Right ventricle myocardium inferior (tissue), 1 donor: Measurements from ENCODE around the gene PCNX3. TPM values are rescaled to one million over a fixed set of nuclear protein-coding genes. Genes with fewer than 3 reads are reported as not detected.
A peak's percentile ranks its signal among the peaks of the same experiment; 100 is the strongest.

ENCODE experiments used
- ATAC-seq: fragments of 200-7000 bp; cut with Tn5 transposase; one replicate; pipeline ENCODE4 v1.9.1; 2020; ENCODE audit warnings: mild to moderate bottlenecking, moderate library complexity
- DNase-seq: peaks from one replicate; pipeline ENCODE4 v3.0.0; 2021; ENCODE audit errors: missing footprints
- intact Hi-C: fragments of 100-400 bp; cut with DNase I; formaldehyde crosslinking; loops from one replicate; pipeline ENCODE4 v1.11.0; 2022
- total RNA-seq: library from RNA; stranded (reverse); fragmentation: NEBNext Ultra II Directional; extraction: Animal tissue kit (Norgen Biotek cat#: 25700); gene quantifications from one replicate; pipeline ENCODE4 v1.2.1, GENCODE V29; 2021
- donor health status: DM: no; HTN: yes; CAD: no; lungs with severe emphysema.

The PCNX3 gene
- total RNA-seq, 1 donor from 2014 or later: 12.4 TPM

- intact Hi-C loops: no loop called here
- ATAC-seq (peak; percentile 40), DNase-seq (peak; percentile 69)
These were observed 21.8 kb upstream of the PCNX3 start for GRCh38 chr11:65593518-65594414.

DNA sequence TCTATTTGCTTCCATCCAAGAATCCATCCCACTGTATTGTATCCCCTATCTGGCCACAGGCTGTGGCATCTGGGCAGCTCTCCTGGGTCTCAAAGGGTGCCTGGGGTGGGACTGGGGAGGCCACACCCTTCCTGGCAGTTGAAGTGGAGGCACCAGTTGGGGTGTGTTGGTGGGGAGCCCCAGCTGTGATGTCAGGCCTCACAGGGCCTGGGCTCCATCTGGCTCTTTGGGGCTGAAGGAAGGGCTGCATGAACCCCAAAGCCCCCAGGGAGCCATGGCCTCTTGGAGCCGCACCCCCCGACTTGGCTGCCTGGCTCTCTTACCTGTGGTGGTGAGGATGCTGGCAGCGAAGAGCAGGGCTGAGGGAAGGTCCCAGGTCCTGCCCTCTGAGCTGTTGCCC, 20.4 kb upstream of the PCNX3 start:
- DNase-seq (peak; percentile 9), ATAC-seq (no peak)
- intact Hi-C loops: no loop called here

GRCh38 chr11:65595543-65596281, 19.9 kb upstream of the PCNX3 start, which contains the start of gene KCNK7:
Gene KCNK7, minus strand, starts transcription at chr11:65595800. Its CDS starts 28 bp downstream, at chr11:65595772.
- ATAC-seq (no peak), DNase-seq (peak; percentile 62)
- intact Hi-C loops: no loop called here

GRCh38 chr11:65596520-65596919, 19.1 kb upstream of the PCNX3 start:
- intact Hi-C loops: no loop called here
- ATAC-seq (no peak), DNase-seq (peak; percentile 5)

- intact Hi-C loops: no loop called here
- ATAC-seq: no peak
- DNase-seq: peak; percentile 37
These were observed 17.3 kb upstream of the PCNX3 start for GRCh38 chr11:65598258-65598699.

DNA sequence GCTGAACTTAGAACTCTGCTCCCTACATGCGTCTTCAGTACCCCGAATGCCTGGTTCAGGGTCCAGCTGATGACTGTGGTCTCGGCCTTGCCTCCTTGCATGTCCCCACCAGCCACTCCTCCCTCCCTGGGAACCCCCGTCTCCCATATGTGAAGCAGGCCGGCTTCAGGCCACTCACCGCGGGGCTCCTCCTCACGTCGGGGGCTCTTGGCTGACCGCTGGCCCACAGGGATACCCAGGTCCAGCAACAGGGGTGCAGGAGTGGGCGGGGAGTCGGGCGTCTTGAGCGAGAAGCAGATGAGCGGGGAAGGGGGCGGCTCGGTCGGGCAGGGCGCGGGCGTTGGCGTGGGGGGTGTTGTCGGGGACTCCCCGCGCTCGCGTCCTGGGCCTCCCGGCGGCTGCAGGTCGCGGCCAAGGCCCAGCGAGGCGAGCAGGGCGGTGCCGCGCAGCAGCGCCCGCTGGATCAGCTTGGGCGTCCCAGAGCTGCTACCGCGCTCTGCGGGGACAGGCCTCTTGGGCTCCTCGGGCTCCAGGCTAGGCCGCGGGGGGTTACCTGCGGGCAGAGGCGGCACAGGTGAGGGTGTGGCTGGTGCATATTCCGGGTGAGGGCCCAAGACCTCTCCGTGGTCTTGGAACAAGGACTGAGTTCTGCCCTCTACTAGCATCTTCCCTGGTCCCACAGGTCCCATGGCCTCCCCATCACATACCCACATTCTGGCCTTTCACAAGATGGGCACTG, 16.2 kb upstream of the PCNX3 start:
- DNase-seq: peak; percentile 41
- ATAC-seq: no peak
- intact Hi-C loops: no loop called here

GRCh38 chr11:65599955-65600246, 15.7 kb upstream of the PCNX3 start:
- ATAC-seq (no peak), DNase-seq (no peak)
- intact Hi-C loops: no loop called here

GRCh38 chr11:65604258-65604657, 11.3 kb upstream of the PCNX3 start:
- ATAC-seq: no peak
- intact Hi-C loops: no loop called here
- DNase-seq: peak; percentile 50

DNA sequence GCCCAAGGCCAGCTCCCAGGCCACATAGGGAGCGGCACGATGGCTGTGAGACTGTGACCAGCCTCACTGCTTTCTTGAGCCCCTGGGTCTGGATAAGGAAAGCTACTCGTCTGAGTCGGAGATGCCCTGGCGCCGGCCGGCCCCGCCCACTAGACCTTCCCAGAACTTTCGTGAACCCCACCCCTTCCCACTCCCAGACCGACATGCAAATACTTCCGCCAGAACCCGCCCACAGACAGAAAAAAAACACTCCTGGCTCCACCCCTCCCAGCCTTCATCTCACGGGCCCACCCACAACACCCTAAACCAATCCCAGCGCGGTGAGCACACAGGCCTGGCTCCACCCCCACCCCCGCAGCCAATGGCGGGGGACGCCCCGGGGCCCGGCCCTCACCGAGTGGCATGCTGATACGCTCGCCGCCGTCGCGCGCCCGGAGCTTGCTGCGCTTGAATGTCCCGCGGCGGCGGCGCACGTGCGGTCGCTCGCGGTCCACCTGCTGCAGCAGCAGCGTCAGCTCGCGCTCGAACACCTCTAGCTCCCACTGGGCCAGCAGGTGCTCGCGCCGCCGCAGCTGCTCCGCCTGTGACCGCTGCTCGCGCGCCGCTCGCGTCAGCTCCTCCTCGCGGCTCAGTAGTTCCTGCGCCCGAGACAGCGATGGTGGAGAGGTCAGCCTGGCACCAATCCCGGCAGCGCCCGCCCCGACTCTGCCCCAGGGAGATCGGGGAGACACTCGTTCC, 8.5 kb upstream of the PCNX3 start:
- intact Hi-C loops: no loop called here
- peak; percentile 95 for DNase-seq
- peak; percentile 98 for ATAC-seq

DNA sequence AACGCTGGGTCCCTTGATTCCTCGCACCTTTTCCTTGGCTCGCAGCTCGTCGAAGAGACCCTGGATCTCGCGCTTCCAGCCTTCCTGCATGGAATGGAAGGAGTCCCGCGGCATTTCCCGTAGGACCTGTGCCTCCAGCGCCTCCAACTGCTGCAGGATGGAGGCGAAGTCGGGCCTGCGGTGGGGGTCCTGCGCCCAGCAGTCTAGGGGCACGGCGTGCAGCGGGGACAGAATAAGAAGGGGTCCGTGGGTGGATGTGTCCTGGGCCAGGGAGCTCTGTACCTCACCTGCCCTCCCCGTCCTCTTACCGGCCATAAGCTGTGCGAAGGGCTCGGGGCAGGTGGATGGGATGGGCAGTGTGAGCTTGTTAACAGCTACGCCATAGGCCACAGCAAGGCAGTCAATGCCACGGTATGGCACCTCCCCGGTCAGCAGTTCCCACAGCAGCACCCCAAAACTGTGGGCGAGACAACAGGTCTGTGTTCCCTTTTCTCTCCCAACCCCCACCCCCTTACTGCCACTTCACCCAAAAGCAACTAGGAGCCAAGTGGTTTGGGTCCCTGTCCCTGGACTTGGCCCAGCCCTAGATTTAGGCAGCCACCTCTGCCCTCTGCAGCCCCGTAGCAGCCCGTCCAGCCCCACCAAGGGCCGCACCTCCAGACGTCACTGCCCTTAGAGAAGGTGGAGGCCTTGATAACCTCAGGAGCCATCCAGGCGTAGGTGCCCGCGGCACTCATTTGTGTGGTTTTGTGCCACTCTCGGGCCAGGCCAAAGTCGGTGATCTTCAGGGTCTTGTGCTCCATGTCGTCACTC, 7.8 kb upstream of the PCNX3 start:
- ATAC-seq (no peak), DNase-seq (no peak)
- intact Hi-C loops: no loop called here

DNA sequence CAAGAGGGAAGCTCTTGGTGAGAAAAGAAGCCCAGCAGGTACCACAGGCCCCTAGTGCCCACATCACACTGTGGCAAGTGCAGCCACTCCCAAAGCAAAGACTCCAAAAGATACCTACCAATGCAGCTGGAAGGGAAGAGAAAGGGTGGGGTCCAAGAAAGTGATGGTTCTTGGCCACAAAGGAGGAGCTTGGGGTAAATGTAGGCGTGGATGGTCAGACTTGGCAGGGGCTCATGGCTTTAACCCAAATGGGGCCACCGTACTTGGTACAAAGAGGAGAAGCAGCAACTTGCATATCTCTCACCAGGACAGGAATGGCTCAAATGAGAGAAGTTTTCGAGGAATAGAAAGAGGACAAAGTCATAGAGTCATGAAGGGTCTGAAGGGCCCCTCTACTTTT, 6.3 kb upstream of the PCNX3 start:
- DNase-seq (no peak), ATAC-seq (no peak)
- intact Hi-C loops: no loop called here

DNA sequence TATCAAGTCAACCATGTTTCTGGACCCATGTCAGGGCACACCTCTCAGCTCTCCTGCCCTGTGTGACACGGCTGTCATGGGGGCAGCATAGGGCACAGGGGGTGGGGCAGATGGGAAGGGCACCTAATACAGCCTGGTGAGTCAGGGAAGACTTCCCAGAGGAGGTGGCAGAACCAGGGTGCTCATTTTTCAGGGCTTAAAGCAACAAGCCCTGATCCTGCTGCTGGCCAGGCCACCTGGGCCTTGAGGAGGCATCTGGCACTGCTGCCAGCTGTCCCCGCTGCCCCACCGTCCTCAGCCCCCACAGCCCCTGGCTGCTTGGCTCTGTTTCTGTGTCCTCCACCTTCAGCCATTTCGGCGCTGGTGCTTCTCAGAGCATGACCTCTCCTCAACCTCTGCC, 5.9 kb upstream of the PCNX3 start:
- no peak for DNase-seq
- no peak for ATAC-seq
- intact Hi-C loops: no loop called here

- no peak for DNase-seq
- no peak for ATAC-seq
- intact Hi-C loops: no loop called here
These were observed 5.2 kb upstream of the PCNX3 start for GRCh38 chr11:65610404-65610803.

GRCh38 chr11:65611028-65611757, 4.4 kb upstream of the PCNX3 start:
- DNase-seq (peak; percentile 88), ATAC-seq (no peak)
- intact Hi-C loops: no loop called here

GRCh38 chr11:65611758-65612603, 3.6 kb upstream of the PCNX3 start:
- intact Hi-C loops: no loop called here
- no peak for ATAC-seq
- no peak for DNase-seq

GRCh38 chr11:65612691-65613090, 2.9 kb upstream of the PCNX3 start:
- ATAC-seq (no peak), DNase-seq (no peak)
- intact Hi-C loops: no loop called here
